Transverse colon (tissue), 4 donors: Measurements from ENCODE around the gene MTR. TPM values are rescaled to one million over a fixed set of nuclear protein-coding genes. Genes with fewer than 3 reads are reported as not detected.

Experiments
- DNase-seq: peaks from one replicate; pipeline ENCODE4 v3.0.0-alpha.2; 2019
- H3K27ac ChIP-seq, 4 donors: fragments of 200-600 bp; sonication (generic); 2 replicates each; pipeline ENCODE4 v1.5.1; 2016 to 2018; ENCODE audit warnings: inconsistent platforms in 4 of 4
- H3K27me3 ChIP-seq: fragments of 200-600 bp; sonication (generic); 2 replicates; pipeline ENCODE4 v1.5.1; 2017; ENCODE audit warnings: inconsistent platforms
- H3K36me3 ChIP-seq, 4 donors: fragments of 200-600 bp; sonication (generic); 2 replicates each; pipeline ENCODE4 v1.5.1; 2017 to 2019; ENCODE audit warnings: inconsistent platforms in 4 of 4
- H3K4me1 ChIP-seq, 4 donors: fragments of 200-600 bp; sonication (generic); 2 replicates each; pipeline ENCODE4 v1.5.1; 2017 to 2020; ENCODE audit warnings: inconsistent platforms in 4 of 4
- H3K4me3 ChIP-seq, 4 donors: fragments of 200-600 bp; sonication (generic); 1 replicate in 1 of 4; 2 replicates in 3 of 4; pipeline versions ENCODE4 v1.5.1 to v1.6.1; 2017 to 2019; ENCODE audit warnings: inconsistent platforms in 4 of 4
- H3K9me3 ChIP-seq, 2 donors: fragments of 200-600 bp; sonication (generic); 2 replicates each; pipeline ENCODE4 v1.5.1; 2017 to 2019; ENCODE audit warnings: inconsistent platforms in 2 of 2
- EP300 ChIP-seq: sonication (generic); formaldehyde crosslinking; IDR thresholded peaks from one replicate; pipeline ENCODE4 v1.6.1; 2017; ENCODE audit warnings: antibody characterized with exemption, low read depth
- POLR2A ChIP-seq: fragments of 450-650 bp; IDR thresholded peaks from one replicate; pipeline ENCODE4 v1.6.1; 2016; ENCODE audit warnings: antibody characterized with exemption, mild to moderate bottlenecking, moderate library complexity
- POLR2AphosphoS5 ChIP-seq, 3 donors: sonication (generic); formaldehyde crosslinking; IDR thresholded peaks; one replicate each; pipeline ENCODE4 v1.6.1; 2016; ENCODE audit warnings: antibody characterized with exemption in 3 of 3
- WGBS, 2 donors: methylation state at CpG; one replicate each; pipeline ENCODE4 v1.1.5; 2018; ENCODE audit warnings: low coverage in 1 of 2; 5-methylcytosine and 5-hydroxymethylcytosine counted together
- in situ Hi-C, 4 donors: fragments of 200-750 bp; cut with MboI; loops; one replicate each; pipeline versions ENCODE4 v1.15.0 to v1.15.1; 2017; ENCODE audit warnings: low sequenced_read_pairs in 3 of 4, low pct_ligation_motif_present in 1 of 4, low pct_unique_long_range_greater_than_20kb in 1 of 4
- intact Hi-C: fragments of 100-400 bp; cut with DNase I; formaldehyde crosslinking; loops from one replicate; pipeline ENCODE4 v1.15.1; 2023; ENCODE audit warnings: low total_unique reads
- total RNA-seq, 4 donors: library from RNA; depleted of rRNA; stranded (reverse); fragments of >200 nt; gene quantifications; one replicate each; pipeline ENCODE4 v1.1.0, GENCODE V29; 2016
- TF ChIP-seq, protein P1 (sequence below), 5 experiments: fragments of 200-600 bp in 3 of 5; fragments of 450-650 bp in 2 of 5; sonication (generic) in 3 of 5; IDR thresholded peaks; 1 replicate in 2 of 5; 2 replicates in 3 of 5; pipeline ENCODE4 v1.5.1; 2016 to 2017; ENCODE audit warnings: antibody characterized with exemption in 5 of 5, inconsistent platforms in 3 of 5, mild to moderate bottlenecking in 2 of 5, moderate library complexity in 1 of 5

The MTR gene
- total RNA-seq, 4 donors from 2014 or later = 10.1 to 18.4 (median 12.6) TPM

- WGBS, 2 donors = 86% methylated on average over 4 of the region's 4 CpGs; no CpG with 5 or more reads in 1 of the 2 donors
- H3K36me3 ChIP-seq = peaks cover 0 to 27% (median 3%) of the 10 kb centered on the region in 4 donors
- in situ Hi-C loops = loop anchor here in 3 of 4 donors (10.0 to 25.0 kb wide), 2 partner anchors 105 to 748 kb away; no protein-coding TSS in a partner anchor
- intact Hi-C loops = no loop called here
- no peaks in the 10 kb centered on the region for H3K9me3 ChIP-seq
- H3K4me1 ChIP-seq = peaks cover 0 to 17% (median 6%) of the 10 kb centered on the region in 4 donors
- H3K27me3 ChIP-seq = no peaks in the 10 kb centered on the region
- no peak for DNase-seq
- H3K27ac ChIP-seq = peak overlapping the region in 1 of 4 donors; percentile 21
- H3K4me3 ChIP-seq = no peak overlapping the region
- TF ChIP-seq POLR2AphosphoS5 (IDR thresholded peaks at IDR 0.05) (peak in 1 of 3 donors; percentile 10), EP300 (no peak), POLR2A (no peak)
- TF ChIP-seq, protein P1, sequence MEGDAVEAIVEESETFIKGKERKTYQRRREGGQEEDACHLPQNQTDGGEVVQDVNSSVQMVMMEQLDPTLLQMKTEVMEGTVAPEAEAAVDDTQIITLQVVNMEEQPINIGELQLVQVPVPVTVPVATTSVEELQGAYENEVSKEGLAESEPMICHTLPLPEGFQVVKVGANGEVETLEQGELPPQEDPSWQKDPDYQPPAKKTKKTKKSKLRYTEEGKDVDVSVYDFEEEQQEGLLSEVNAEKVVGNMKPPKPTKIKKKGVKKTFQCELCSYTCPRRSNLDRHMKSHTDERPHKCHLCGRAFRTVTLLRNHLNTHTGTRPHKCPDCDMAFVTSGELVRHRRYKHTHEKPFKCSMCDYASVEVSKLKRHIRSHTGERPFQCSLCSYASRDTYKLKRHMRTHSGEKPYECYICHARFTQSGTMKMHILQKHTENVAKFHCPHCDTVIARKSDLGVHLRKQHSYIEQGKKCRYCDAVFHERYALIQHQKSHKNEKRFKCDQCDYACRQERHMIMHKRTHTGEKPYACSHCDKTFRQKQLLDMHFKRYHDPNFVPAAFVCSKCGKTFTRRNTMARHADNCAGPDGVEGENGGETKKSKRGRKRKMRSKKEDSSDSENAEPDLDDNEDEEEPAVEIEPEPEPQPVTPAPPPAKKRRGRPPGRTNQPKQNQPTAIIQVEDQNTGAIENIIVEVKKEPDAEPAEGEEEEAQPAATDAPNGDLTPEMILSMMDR (IDR thresholded peaks at IDR 0.05) = no peak
Observed at GRCh38 chr1:236860101-236860500, 65.0 kb downstream of the MTR start.

- H3K4me1 ChIP-seq = peaks cover 0 to 17% (median 6%) of the 10 kb centered on the region in 4 donors
- H3K4me3 ChIP-seq = no peak overlapping the region
- TF ChIP-seq POLR2A = no peak
- TF ChIP-seq, protein P1 (IDR thresholded peaks at IDR 0.05) = no peak
- no peak for TF ChIP-seq EP300
- no peak for TF ChIP-seq POLR2AphosphoS5 (IDR thresholded peaks at IDR 0.05)
- in situ Hi-C loops (loop anchor here in 3 of 4 donors (10.0 to 25.0 kb wide), 2 partner anchors 106 to 748 kb away; no protein-coding TSS in a partner anchor), intact Hi-C loops (no loop called here)
- no peaks in the 10 kb centered on the region for H3K9me3 ChIP-seq
- no peaks in the 10 kb centered on the region for H3K27me3 ChIP-seq
- H3K36me3 ChIP-seq = peaks cover 0 to 24% (median 3%) of the 10 kb centered on the region in 4 donors
- H3K27ac ChIP-seq = no peak overlapping the region
- no peak for DNase-seq
- WGBS, 2 donors = 79 to 91% methylated on average over 1 of the region's 1 CpG
Observed at GRCh38 chr1:236860674-236861073, 65.6 kb downstream of the MTR start.

- Histone ChIP-seq H3K27ac (peak overlapping the region; percentile 19 to 70 (median 38)), H3K4me3 (no peak overlapping the region), H3K9me3 (no peaks in the 10 kb centered on the region), H3K4me1 (peaks cover 0 to 17% (median 6%) of the 10 kb centered on the region in 4 donors), H3K36me3 (peaks cover 0 to 20% (median 3%) of the 10 kb centered on the region in 4 donors), H3K27me3 (no peaks in the 10 kb centered on the region)
- in situ Hi-C loops = loop anchor here in 3 of 4 donors (10.0 to 25.0 kb wide), 2 partner anchors 107 to 749 kb away; no protein-coding TSS in a partner anchor
- no peak for DNase-seq
- intact Hi-C loops = no loop called here
- 63 to 73% methylated on average over 2 of the region's 2 CpGs for WGBS, 2 donors
- TF ChIP-seq, protein P1 (IDR thresholded peaks at IDR 0.05) = no peak
- TF ChIP-seq POLR2AphosphoS5 (IDR thresholded peaks at IDR 0.05) = no peak
- no peak for TF ChIP-seq POLR2A
- TF ChIP-seq EP300 = no peak
Observed at GRCh38 chr1:236861560-236862218, 66.6 kb downstream of the MTR start.

- DNase-seq = no peak
- TF ChIP-seq POLR2AphosphoS5 (IDR thresholded peaks at IDR 0.05) = no peak
- no peak for TF ChIP-seq EP300
- TF ChIP-seq, protein P1 (IDR thresholded peaks at IDR 0.05) = no peak
- no peak for TF ChIP-seq POLR2A
- WGBS, 2 donors = 80 to 90% methylated on average over 4 of the region's 4 CpGs
- H3K4me3 ChIP-seq = no peak overlapping the region
- intact Hi-C loops (no loop called here), in situ Hi-C loops (loop anchor here in 3 of 4 donors (10.0 to 25.0 kb wide), 2 partner anchors 107 to 750 kb away; no protein-coding TSS in a partner anchor)
- peaks cover 0 to 21% (median 3%) of the 10 kb centered on the region in 4 donors for H3K36me3 ChIP-seq
- no peaks in the 10 kb centered on the region for H3K9me3 ChIP-seq
- H3K27me3 ChIP-seq = no peaks in the 10 kb centered on the region
- peak overlapping the region; percentile 19 to 70 (median 38) for H3K27ac ChIP-seq
- H3K4me1 ChIP-seq = peaks cover 0 to 17% (median 6%) of the 10 kb centered on the region in 4 donors
Observed at GRCh38 chr1:236862219-236862591, 67.1 kb downstream of the MTR start.
